HG03575 (cell line): ENCODE measurements around the gene FOXRED2.

Experiments used
- ATAC-seq: cut with Tn5 transposase; IDR thresholded peaks from one replicate; pipeline ENCODE4 v1.9.1; 2021; ENCODE audit not compliant: unreplicated experiment, insufficient number of reproducible peaks, low FRiP score; ENCODE audit errors: extremely low read depth

FOXRED2 gene

DNA sequence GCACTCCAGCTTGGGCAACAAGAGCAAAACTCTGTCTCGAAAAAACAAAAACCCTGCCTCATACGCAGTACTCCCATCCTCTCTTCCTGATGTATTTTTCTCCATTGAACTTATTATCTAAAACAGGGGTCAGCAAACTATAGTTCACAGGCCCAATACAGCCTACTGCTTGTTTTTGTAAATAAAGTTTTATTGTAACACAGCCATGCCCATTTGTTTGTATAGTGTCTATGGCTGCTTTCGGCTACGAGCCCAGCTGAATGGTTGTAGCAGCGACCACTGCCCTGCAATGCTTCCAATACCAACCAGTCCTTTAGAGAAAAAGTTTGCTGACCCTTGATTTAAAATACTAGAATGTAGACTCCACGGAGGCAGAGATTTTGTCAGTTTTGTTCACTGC is 31.5 kb downstream of the FOXRED2 start:
- no peak for ATAC-seq

DNA sequence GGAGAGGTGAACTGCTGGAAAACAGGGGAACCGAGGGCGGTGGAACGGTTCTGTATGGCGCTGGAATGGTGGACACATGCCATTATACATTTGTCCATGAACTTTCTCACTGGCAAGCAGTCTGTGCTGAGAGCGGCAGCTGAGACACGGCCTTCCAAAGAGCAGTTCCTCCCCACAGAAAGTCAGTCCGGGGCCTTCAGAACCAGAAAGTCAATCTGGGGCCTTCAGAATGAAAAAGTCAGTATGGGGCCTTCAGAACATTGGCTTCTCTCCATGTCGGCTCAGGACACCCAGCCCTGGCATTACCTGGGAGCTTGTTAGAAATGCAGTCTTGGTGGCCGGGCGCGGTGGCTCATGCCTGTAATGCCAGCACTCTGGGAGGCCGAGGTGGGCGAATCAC is 34.2 kb downstream of the FOXRED2 start:
- ATAC-seq = no peak

DNA sequence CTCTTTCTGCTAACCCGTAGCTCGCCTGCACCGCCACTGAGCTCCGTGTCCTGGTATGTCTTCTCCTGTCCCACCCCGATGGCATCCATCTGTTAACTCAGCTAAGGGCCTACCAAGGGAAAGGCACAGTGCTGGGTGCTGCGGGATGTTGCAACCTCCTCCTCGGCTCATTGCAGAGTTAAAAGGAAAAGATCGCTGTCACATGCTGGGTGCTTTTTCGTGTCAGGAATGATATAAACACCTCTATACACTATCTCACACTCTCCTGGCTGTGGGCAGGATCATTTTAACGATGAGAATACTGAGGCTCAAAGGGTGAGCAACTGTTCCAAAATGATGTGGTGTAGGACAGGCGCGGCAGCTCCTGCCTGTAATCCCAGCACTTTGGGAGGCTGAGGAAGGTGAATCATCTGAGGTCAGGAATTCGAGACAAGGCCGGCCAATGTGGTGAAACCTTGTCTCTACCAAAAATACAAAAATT is 35.5 kb downstream of the FOXRED2 start:
- no peak for ATAC-seq

- no peak for ATAC-seq
Measured at GRCh38 chr22:36470994-36471331, 35.9 kb downstream of the FOXRED2 start.

- no peak for ATAC-seq
Measured at GRCh38 chr22:36470162-36470993, 36.5 kb downstream of the FOXRED2 start.

- ATAC-seq = no peak
Measured at GRCh38 chr22:36469094-36469710, 37.6 kb downstream of the FOXRED2 start.

DNA sequence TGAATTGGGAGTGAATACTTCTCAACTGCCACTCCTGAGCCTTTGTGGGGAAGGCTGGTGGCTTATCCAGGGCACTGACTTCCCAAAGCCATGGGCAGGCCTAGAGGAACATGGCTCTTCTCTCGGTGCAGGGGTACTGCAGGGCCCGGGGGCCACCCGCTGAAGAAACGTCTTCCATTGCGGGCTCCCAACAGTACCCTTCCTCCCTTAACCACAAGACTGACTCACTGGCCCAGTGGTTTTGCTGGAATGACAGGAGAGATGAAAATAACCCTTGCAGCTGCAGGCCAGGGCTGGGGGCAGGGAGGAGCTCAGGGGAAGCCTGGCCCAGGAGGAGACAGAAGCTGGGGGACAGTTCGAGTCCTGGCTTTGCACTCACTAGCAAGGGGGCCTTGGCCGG is 38.9 kb downstream of the FOXRED2 start:
- ATAC-seq = no peak

- ATAC-seq = no peak
Measured at GRCh38 chr22:36467042-36467810, 39.6 kb downstream of the FOXRED2 start.

- ATAC-seq = no peak
Measured at GRCh38 chr22:36466258-36466657, 40.6 kb downstream of the FOXRED2 start.

DNA sequence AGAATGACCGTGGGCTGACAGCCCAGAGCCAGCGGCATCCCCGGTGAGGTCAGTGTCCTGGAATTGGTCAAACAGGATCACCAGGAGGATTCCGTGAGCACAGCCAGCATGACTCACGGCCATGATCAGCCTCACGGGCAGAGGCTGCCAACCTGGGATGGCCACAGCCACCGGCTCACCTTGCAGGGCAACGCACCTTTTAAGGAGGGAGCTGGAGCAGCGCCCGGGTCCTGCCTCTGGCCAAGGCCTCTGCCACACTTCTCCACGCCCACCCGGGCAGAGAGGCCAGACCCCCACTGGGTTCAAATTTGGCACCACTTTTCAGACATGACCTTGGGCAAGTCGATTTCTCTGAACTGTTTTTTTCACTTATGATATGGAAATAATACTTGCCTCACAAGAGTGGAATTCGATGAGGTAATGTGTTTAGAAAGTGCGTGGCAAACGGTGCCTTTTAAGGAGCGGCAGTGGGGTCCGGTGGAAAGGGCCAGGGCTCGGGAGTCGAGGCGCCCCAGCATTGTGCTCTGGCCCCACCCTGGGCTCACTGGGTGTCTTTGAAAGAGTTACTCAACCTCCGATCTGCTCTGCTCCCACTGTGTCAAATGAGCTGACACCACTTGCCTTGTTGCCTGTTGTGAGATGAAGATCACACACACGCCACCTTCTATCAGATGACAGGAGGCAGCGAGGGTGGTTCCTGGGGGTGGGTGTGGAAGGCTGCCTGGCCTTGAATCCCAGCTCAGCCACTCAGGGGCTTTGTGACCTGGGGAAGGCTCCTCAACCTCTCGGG is 41.4 kb downstream of the FOXRED2 start:
- no peak for ATAC-seq

GRCh38 chr22:36464715-36465231 is 42.1 kb downstream of the FOXRED2 start:
- ATAC-seq = no peak

- no peak for ATAC-seq
Measured at GRCh38 chr22:36463783-36464184, 43.1 kb downstream of the FOXRED2 start.

- no peak for ATAC-seq
Measured at GRCh38 chr22:36461665-36462649, 44.9 kb downstream of the FOXRED2 start.

DNA sequence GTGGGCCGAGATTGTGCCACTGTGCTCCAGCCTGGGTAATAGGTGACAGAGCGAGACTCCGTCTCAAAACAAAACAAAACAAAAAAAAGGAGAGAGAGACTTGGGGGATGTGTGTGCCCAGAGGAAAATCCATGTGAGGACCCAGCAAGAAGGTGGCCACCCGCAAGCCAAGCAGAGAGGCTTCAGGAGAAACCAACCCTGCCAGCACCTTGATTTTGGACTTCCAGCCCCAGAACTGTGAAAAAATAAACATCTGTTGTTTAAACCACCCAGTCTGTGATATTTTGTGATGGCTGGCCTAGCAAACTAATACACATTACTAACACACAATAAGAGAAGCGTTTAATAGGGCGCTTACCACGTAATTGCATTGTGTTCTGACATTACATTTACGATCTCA is 46.6 kb downstream of the FOXRED2 start:
- ATAC-seq = no peak

GRCh38 chr22:36457688-36458450 is 49.0 kb downstream of the FOXRED2 start:
- no peak for ATAC-seq

- no peak for ATAC-seq
Measured at GRCh38 chr22:36456464-36456845, 50.4 kb downstream of the FOXRED2 start.
